ENCODE data around the gene TADA3.

The TADA3 gene

GRCh38 chr3:9803494-9803893 lies 11.2 kb upstream of the TADA3 start:
- Mint-ChIP-seq H3K4me3 (no peak overlapping the region), H3K36me3 (peaks cover 71% of the 10 kb centered on the region), H3K27ac (peak overlapping the region; percentile 43), H3K27me3 (no peaks in the 10 kb centered on the region), H3K4me1 (peaks cover 23% of the 10 kb centered on the region), H3K9me3 (no peaks in the 10 kb centered on the region)
- DNase-seq: no peak
- CTCF ChIA-PET: interaction anchor here (1.1 kb wide), 1 partner anchor 76 kb away, joined by 3 read pairs; no protein-coding TSS in a partner anchor

- no peak for DNase-seq
- Mint-ChIP-seq H3K4me3 (no peak overlapping the region), H3K9me3 (no peaks in the 10 kb centered on the region), H3K27me3 (no peaks in the 10 kb centered on the region), H3K27ac (no peak overlapping the region), H3K36me3 (peaks cover 69% of the 10 kb centered on the region), H3K4me1 (peaks cover 23% of the 10 kb centered on the region)
- CTCF ChIA-PET: interaction anchor here (1.2 kb wide), 1 partner anchor 18 kb away, joined by 3 read pairs; no protein-coding TSS in a partner anchor
These were observed 8.3 kb upstream of the TADA3 start for GRCh38 chr3:9800529-9800928.

- CTCF ChIA-PET: no interaction called here
- no peak for DNase-seq
- H3K4me3 Mint-ChIP-seq: no peak overlapping the region
These were observed 5.1 kb upstream of the TADA3 start for GRCh38 chr3:9797196-9797945.

GRCh38 chr3:9795207-9795606 lies 2.9 kb upstream of the TADA3 start:
- H3K27me3 Mint-ChIP-seq: no peaks in the 10 kb centered on the region
- no peak for DNase-seq

More at GRCh38 chr3:9797196-9797945, 5.1 kb upstream of the TADA3 start:
- Mint-ChIP-seq H3K27ac (no peak overlapping the region), H3K27me3 (no peaks in the 10 kb centered on the region), H3K36me3 (peaks cover 63% of the 10 kb centered on the region), H3K9me3 (no peaks in the 10 kb centered on the region), H3K4me1 (peaks cover 40% of the 10 kb centered on the region)

GRCh38 chr3:9794400-9794799 lies 2.1 kb upstream of the TADA3 start:
- DNase-seq: no peak
- no peaks in the 10 kb centered on the region for H3K9me3 Mint-ChIP-seq
- H3K27ac Mint-ChIP-seq: peak overlapping the region; percentile 44
- peaks cover 61% of the 10 kb centered on the region for H3K4me1 Mint-ChIP-seq
- no peaks in the 10 kb centered on the region for H3K27me3 Mint-ChIP-seq
- CTCF ChIA-PET: interaction anchor here (1.0 kb wide), 1 partner anchor 11 kb away, joined by 3 read pairs; no protein-coding TSS in a partner anchor
- peak overlapping the region; percentile 96 for H3K4me3 Mint-ChIP-seq
- peaks cover 60% of the 10 kb centered on the region for H3K36me3 Mint-ChIP-seq

More at GRCh38 chr3:9795207-9795606, 2.9 kb upstream of the TADA3 start:
- peaks cover 60% of the 10 kb centered on the region for H3K36me3 Mint-ChIP-seq
- H3K4me3 Mint-ChIP-seq: peak overlapping the region; percentile 42
- peaks cover 58% of the 10 kb centered on the region for H3K4me1 Mint-ChIP-seq
- no peaks in the 10 kb centered on the region for H3K9me3 Mint-ChIP-seq
- H3K27ac Mint-ChIP-seq: no peak overlapping the region
- CTCF ChIA-PET: no interaction called here

- H3K27me3 Mint-ChIP-seq: no peaks in the 10 kb centered on the region
- no peaks in the 10 kb centered on the region for H3K9me3 Mint-ChIP-seq
- H3K4me3 Mint-ChIP-seq: peak overlapping the region; percentile 96
- H3K27ac Mint-ChIP-seq: peak overlapping the region; percentile 100
- CTCF ChIA-PET: interaction anchor here (0.8 to 1.7 kb wide), 6 partner anchors 12 to 141 kb away, joined by 3 to 6 read pairs (median 4); partner anchors contain the start of gene OGG1
- peaks cover 68% of the 10 kb centered on the region for H3K4me1 Mint-ChIP-seq
- DNase-seq: peak; percentile 51
- peaks cover 61% of the 10 kb centered on the region for H3K36me3 Mint-ChIP-seq
These were observed 998 bp upstream of the TADA3 start for GRCh38 chr3:9793161-9793781.

GRCh38 chr3:9791790-9792404 lies 376 bp downstream of the TADA3 start:
- Mint-ChIP-seq H3K36me3 (peaks cover 57% of the 10 kb centered on the region), H3K4me1 (peaks cover 66% of the 10 kb centered on the region), H3K9me3 (no peaks in the 10 kb centered on the region), H3K27ac (peak overlapping the region; percentile 100), H3K27me3 (no peaks in the 10 kb centered on the region), H3K4me3 (peak overlapping the region; percentile 96)
- no peak for DNase-seq
- CTCF ChIA-PET: interaction anchor here (0.6 to 1.5 kb wide), 2 partner anchors 17 to 64 kb away, joined by 3 read pairs; no protein-coding TSS in a partner anchor

- Mint-ChIP-seq H3K4me1 (peaks cover 67% of the 10 kb centered on the region), H3K4me3 (peak overlapping the region; percentile 96), H3K36me3 (peaks cover 60% of the 10 kb centered on the region), H3K27me3 (no peaks in the 10 kb centered on the region), H3K9me3 (no peaks in the 10 kb centered on the region), H3K27ac (peak overlapping the region; percentile 20)
- DNase-seq: no peak
- CTCF ChIA-PET: interaction anchor here (0.6 to 1.5 kb wide), 4 partner anchors 18 to 125 kb away, joined by 3 to 4 read pairs (median 3); partner anchors contain the start of gene BRPF1
These were observed 1.1 kb downstream of the TADA3 start for GRCh38 chr3:9791127-9791526.

GRCh38 chr3:9787714-9788113 lies 4.6 kb downstream of the TADA3 start:
- DNase-seq: no peak
- Mint-ChIP-seq H3K4me3 (no peak overlapping the region), H3K36me3 (peaks cover 55% of the 10 kb centered on the region), H3K9me3 (no peaks in the 10 kb centered on the region), H3K27ac (peak overlapping the region; percentile 80), H3K27me3 (no peaks in the 10 kb centered on the region), H3K4me1 (peaks cover 48% of the 10 kb centered on the region)
- CTCF ChIA-PET: no interaction called here

GRCh38 chr3:9786825-9787669 lies 5.2 kb downstream of the TADA3 start:
- CTCF ChIA-PET: interaction anchor here (0.7 to 1.0 kb wide), 3 partner anchors 11 to 62 kb away, joined by 3 to 4 read pairs (median 3); no protein-coding TSS in a partner anchor
- DNase-seq: peak; percentile 29
- H3K27ac Mint-ChIP-seq: peak overlapping the region; percentile 80
- H3K4me1 Mint-ChIP-seq: peaks cover 55% of the 10 kb centered on the region
- no peak overlapping the region for H3K4me3 Mint-ChIP-seq
- H3K36me3 Mint-ChIP-seq: peaks cover 62% of the 10 kb centered on the region
- H3K27me3 Mint-ChIP-seq: no peaks in the 10 kb centered on the region
- no peaks in the 10 kb centered on the region for H3K9me3 Mint-ChIP-seq

GRCh38 chr3:9786209-9786739 lies 6.0 kb downstream of the TADA3 start:
- no peak overlapping the region for H3K27ac Mint-ChIP-seq
- H3K4me1 Mint-ChIP-seq: peaks cover 53% of the 10 kb centered on the region
- peaks cover 64% of the 10 kb centered on the region for H3K36me3 Mint-ChIP-seq
- CTCF ChIA-PET: interaction anchor here (0.7 to 1.0 kb wide), 3 partner anchors 10 to 63 kb away, joined by 3 to 4 read pairs (median 3); no protein-coding TSS in a partner anchor
- H3K4me3 Mint-ChIP-seq: no peak overlapping the region
- H3K9me3 Mint-ChIP-seq: no peaks in the 10 kb centered on the region
- no peaks in the 10 kb centered on the region for H3K27me3 Mint-ChIP-seq
- DNase-seq: no peak

- Mint-ChIP-seq H3K27me3 (no peaks in the 10 kb centered on the region), H3K27ac (peak overlapping the region; percentile 28), H3K4me3 (no peak overlapping the region), H3K4me1 (peaks cover 53% of the 10 kb centered on the region), H3K9me3 (no peaks in the 10 kb centered on the region), H3K36me3 (peaks cover 68% of the 10 kb centered on the region)
- CTCF ChIA-PET: interaction anchor here (0.9 kb wide), 1 partner anchor 24 kb away, joined by 3 read pairs; no protein-coding TSS in a partner anchor
- no peak for DNase-seq
These were observed 6.7 kb downstream of the TADA3 start for GRCh38 chr3:9785602-9786001.

GRCh38 chr3:9784965-9785364 lies 7.3 kb downstream of the TADA3 start:
- H3K4me3 Mint-ChIP-seq: no peak overlapping the region
- CTCF ChIA-PET: no interaction called here
- no peaks in the 10 kb centered on the region for H3K27me3 Mint-ChIP-seq
- H3K9me3 Mint-ChIP-seq: no peaks in the 10 kb centered on the region
- H3K4me1 Mint-ChIP-seq: peaks cover 53% of the 10 kb centered on the region
- no peak for DNase-seq
- H3K36me3 Mint-ChIP-seq: peaks cover 68% of the 10 kb centered on the region
- no peak overlapping the region for H3K27ac Mint-ChIP-seq

Measured in activated naive CD4-positive, alpha-beta T cell treated with anti-CD3 and anti-CD28 coated beads, Interleukin-2, amount 10 ng/mL, durations not matched to agents 7 days and 5 days (primary cell).